A673 (cell line): Measurements from ENCODE around the gene SMAD6.
"Not testable (repeated sequence)": the region's sequence is repeated elsewhere in the genome, so short reads cannot be mapped to it uniquely, and the experiment has no call there.

ENCODE experiments used
- EZH2 ChIP-seq: fragments of 200-600 bp; sonication (generic); IDR thresholded peaks from 2 replicates; pipeline ENCODE4 v1.6.1; 2017; ENCODE audit warnings: borderline replicate concordance, low read depth, mild to moderate bottlenecking, mixed read lengths, antibody characterized with exemption, low read length; ENCODE audit not compliant: poor library complexity, severe bottlenecking
- TF ChIP-seq, protein P1 (sequence below): fragments of 300-800, 200-600 bp; sonication (generic); conservative IDR thresholded peaks from 2 replicates; pipeline ENCODE4 v1.5.1; 2017; ENCODE audit warnings: low read depth, mild to moderate bottlenecking, antibody characterized with exemption, low read length, moderate library complexity, mixed read lengths

DNA sequence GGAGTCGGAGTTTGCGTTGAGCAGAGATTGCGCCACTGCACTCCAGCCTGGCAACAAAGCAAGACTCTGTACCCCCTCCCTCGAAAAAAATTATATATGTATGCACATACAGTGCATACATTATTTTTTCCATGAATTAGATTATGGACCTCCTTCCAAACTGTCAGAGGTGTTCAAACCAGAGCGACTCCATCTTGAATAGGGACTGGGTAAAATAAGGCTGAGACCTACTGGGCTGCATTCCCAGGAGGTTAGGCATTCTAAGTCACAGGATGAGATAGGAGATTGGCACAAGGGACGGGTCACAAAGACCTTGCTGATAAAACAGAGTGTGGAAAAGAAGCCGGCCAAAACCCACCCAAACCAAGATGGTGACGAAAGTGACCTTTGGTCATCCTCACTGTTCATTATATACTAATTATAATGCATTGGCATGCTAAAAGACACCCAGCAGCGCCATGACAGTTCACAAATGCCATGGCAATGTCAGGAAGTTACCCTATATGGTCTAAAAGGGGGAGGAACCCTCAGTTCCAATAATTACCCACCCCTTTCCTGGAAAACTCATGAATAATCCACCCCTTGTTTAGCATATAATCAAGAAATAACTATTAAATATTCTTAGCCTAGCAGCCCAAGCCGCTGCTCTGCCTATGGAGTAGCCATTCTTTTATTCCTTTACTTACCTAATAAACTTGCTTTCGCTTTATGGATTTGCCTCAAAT is 126.9 kb downstream of the SMAD6 start:
- TF ChIP-seq, protein P1, sequence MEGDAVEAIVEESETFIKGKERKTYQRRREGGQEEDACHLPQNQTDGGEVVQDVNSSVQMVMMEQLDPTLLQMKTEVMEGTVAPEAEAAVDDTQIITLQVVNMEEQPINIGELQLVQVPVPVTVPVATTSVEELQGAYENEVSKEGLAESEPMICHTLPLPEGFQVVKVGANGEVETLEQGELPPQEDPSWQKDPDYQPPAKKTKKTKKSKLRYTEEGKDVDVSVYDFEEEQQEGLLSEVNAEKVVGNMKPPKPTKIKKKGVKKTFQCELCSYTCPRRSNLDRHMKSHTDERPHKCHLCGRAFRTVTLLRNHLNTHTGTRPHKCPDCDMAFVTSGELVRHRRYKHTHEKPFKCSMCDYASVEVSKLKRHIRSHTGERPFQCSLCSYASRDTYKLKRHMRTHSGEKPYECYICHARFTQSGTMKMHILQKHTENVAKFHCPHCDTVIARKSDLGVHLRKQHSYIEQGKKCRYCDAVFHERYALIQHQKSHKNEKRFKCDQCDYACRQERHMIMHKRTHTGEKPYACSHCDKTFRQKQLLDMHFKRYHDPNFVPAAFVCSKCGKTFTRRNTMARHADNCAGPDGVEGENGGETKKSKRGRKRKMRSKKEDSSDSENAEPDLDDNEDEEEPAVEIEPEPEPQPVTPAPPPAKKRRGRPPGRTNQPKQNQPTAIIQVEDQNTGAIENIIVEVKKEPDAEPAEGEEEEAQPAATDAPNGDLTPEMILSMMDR, result not testable (repeated sequence)
- not testable (repeated sequence) for TF ChIP-seq EZH2
